Measurements from ENCODE around the gene CYYR1.

CYYR1 gene

DNA sequence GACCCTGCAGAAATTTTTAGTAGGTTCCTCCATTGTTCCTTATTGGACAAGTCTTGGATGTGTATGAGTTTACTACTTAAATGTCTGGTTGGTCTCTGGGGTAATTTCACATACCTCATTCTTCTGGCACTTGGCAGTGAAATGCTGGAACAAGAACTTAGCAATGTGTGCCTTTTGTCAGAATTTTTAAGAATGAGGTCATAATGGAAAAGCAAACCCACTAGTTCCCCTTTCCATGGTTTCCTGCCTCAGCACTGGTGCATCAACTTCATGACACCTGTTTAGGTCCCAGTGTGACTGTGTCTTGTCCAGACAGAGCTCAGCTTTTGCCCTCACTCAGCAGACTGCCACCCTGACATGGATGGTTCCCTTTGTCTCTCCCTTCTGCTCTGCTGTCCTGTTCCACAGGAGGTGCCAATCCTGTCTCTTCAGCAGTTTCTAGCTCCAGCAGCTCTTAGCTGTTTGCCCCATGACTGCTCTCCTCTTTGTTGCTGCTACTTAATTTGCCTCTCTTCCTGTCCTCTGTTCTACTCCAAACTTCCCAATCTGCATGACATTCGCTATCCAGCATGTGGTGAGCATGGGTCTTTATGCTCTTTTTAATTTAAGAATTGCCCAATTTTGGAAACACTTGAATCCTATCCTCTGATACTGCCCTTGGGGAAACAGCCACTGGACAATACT is 135.6 kb downstream of the CYYR1 start:
- CTCF ChIA-PET: interaction anchor here (1.6 kb wide), 1 partner anchor 15 kb away, joined by 6 read pairs; no protein-coding TSS in a partner anchor
- POLR2A ChIA-PET: no interaction called here
- TF ChIP-seq, protein P1, sequence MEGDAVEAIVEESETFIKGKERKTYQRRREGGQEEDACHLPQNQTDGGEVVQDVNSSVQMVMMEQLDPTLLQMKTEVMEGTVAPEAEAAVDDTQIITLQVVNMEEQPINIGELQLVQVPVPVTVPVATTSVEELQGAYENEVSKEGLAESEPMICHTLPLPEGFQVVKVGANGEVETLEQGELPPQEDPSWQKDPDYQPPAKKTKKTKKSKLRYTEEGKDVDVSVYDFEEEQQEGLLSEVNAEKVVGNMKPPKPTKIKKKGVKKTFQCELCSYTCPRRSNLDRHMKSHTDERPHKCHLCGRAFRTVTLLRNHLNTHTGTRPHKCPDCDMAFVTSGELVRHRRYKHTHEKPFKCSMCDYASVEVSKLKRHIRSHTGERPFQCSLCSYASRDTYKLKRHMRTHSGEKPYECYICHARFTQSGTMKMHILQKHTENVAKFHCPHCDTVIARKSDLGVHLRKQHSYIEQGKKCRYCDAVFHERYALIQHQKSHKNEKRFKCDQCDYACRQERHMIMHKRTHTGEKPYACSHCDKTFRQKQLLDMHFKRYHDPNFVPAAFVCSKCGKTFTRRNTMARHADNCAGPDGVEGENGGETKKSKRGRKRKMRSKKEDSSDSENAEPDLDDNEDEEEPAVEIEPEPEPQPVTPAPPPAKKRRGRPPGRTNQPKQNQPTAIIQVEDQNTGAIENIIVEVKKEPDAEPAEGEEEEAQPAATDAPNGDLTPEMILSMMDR (IDR thresholded peaks at IDR 0.05; ENCODE audit: control extremely low read depth, extremely low read depth, low read depth, missing control alignments): no peak
- DNase-seq (ENCODE audit: extremely low spot score): no peak

DNA sequence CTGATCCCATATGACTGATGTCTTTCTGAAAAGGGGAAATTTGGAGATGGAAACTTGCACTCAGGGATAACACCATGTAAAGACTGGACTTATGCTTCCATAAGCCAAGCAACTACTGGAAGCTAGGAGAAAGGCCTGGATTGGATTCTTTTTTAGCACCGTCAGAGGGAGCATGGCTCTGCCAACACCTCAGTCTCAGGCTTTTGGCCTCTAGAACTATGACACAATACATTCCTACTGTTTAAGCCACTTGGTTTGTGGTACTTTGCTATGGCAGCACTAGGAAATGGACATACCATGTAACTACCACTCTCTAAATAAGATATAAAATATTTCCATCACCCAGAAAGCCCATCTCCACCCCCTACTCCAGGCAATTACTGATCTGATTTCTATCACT is 139.7 kb downstream of the CYYR1 start:
- TF ChIP-seq, protein P1 (IDR thresholded peaks at IDR 0.05; ENCODE audit: control extremely low read depth, extremely low read depth, low read depth, missing control alignments): no peak
- ChIA-PET POLR2A (no interaction called here), CTCF (no interaction called here)
- DNase-seq (ENCODE audit: extremely low spot score): no peak

DNA sequence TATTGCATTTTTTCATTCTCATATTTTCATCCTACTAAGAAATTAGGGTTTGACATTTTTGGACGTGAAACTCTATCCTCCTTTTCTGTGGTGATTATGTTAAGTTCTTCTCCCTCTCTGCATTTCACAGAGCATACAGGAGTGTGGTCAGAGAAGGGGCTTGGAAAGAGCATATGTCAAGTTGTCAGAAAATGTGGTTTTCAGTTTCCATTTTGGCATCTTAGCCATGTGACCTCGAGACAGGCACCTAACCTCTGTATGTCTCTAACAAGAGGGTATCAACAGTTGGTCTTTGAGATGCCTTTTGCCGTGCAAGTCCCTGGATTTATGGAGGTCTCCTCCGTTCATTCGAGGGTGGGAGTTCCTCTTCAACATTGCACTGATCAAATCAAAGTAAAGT is 140.7 kb downstream of the CYYR1 start:
- CTCF ChIA-PET: no interaction called here
- no peak for DNase-seq (ENCODE audit: extremely low spot score)

DNA sequence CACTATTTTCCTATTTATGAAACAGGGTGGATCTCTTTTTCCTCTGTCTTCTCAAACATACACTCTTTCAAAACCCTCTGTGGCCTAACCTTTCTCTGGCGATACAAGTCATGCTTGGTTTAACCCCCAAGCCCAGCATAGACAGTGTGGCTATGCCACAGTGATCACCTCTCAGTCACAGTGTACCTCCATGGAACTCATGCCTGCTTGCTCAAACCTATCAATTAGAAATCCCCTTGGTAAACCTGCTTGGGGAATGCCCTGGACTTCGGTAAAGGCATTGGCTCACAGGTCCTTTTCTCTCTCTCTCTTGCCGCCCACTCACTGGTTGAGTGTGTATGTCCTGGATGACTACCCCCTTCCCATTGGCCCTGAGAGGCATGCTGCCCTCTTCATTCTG is 147.5 kb downstream of the CYYR1 start:
- ChIA-PET POLR2A (no interaction called here), CTCF (no interaction called here)
- no peak for DNase-seq (ENCODE audit: extremely low spot score)
- TF ChIP-seq, protein P1 (IDR thresholded peaks at IDR 0.05; ENCODE audit: control extremely low read depth, extremely low read depth, low read depth, missing control alignments): no peak

More for the DNA sequence above, 140.7 kb downstream of the CYYR1 start:
- POLR2A ChIA-PET: no interaction called here
- TF ChIP-seq, protein P1 (IDR thresholded peaks at IDR 0.05; ENCODE audit: control extremely low read depth, extremely low read depth, low read depth, missing control alignments): no peak

DNA sequence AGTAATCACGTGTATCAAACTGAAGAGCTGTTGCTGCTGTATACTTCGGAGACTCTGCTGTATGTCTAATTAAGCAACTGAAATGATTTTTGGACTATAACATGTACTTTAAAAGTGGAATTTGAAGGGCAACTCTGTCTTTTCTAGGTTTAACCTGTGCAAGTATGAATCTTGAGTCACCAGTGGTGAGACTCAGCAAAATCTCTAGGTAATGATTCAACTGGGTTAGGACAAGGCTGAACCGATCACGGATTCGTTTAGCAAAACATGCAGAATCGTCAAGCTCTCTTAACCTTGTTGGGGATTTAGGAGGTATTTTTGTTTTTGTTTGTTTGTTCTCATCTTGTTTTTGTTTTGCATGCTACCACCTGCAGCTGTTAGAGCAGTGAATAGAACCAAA is 149.6 kb downstream of the CYYR1 start:
- POLR2A ChIA-PET: no interaction called here
- CTCF ChIA-PET: no interaction called here
- no peak for DNase-seq (ENCODE audit: extremely low spot score)
- TF ChIP-seq, protein P1 (IDR thresholded peaks at IDR 0.05; ENCODE audit: control extremely low read depth, extremely low read depth, low read depth, missing control alignments): no peak

DNA sequence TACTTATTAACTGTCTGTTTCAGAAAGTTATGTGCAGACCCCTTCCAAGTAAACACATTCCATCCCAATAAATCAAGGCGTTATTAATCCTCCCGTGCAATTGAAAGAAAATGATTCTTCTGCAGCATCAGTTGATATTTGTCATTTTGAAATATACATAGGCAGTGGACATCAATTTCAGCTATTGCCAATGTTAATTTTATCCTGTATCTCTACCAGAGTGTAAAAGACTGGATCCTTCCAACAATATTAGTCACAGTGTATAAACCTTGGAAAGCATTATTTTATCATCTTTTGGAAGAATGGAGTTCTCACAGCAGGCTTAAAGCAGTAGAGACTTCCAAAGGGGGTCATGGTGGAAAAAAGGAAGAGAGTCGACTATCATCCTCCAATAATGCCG is 150.4 kb downstream of the CYYR1 start:
- ChIA-PET POLR2A (no interaction called here), CTCF (no interaction called here)
- no peak for DNase-seq (ENCODE audit: extremely low spot score)
- TF ChIP-seq, protein P1 (IDR thresholded peaks at IDR 0.05; ENCODE audit: control extremely low read depth, extremely low read depth, low read depth, missing control alignments): no peak

Data from GM10248 (cell line).